Choroid plexus epithelial cell (primary cell): ENCODE results near the gene ATP2C1.

Experiments used
- DNase-seq: peaks from one replicate; pipeline ENCODE4 v3.0.0-alpha.2; 2010; ENCODE audit warnings: low read depth
- H3K4me3 ChIP-seq: 2 replicates; pipeline ENCODE4 v1.5.1; 2011; ENCODE audit warnings: low read depth, mild to moderate bottlenecking, control low read depth, low read length, moderate library complexity
- CTCF ChIP-seq: conservative IDR thresholded peaks from 2 replicates; pipeline ENCODE4 v1.5.1; 2011; ENCODE audit warnings: low read depth, mild to moderate bottlenecking, control low read depth, inconsistent platforms, low read length, moderate library complexity

The ATP2C1 gene

GRCh38 chr3:130948929-130949328 is 55.0 kb downstream of the ATP2C1 start:
- H3K4me3 ChIP-seq: no peak overlapping the region
- no peak for TF ChIP-seq CTCF
- DNase-seq: no peak

DNA sequence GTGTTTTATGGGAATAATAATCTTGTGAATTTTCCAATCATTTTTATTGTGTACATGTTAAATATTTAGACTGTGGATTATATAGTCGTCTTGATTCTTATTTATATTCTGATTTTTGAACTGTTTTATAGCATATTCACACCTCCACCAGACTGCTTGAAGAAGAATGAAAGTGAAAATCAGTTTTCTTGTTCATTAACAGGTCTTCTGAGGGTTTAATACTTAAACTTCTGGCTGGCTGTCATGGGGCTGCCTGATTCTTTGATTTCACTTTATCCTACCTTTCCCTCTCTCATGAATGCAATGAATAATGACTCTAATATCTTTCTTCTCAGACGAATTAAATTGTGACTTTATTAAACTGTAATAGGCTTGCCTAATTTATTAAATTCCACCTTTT is 56.2 kb downstream of the ATP2C1 start:
- no peak overlapping the region for H3K4me3 ChIP-seq
- no peak for DNase-seq
- no peak for TF ChIP-seq CTCF

- peak; percentile 74 for DNase-seq
- no peak for TF ChIP-seq CTCF
- no peak overlapping the region for H3K4me3 ChIP-seq
Measured at GRCh38 chr3:130950641-130951040, 56.8 kb downstream of the ATP2C1 start.

- no peak for DNase-seq
- H3K4me3 ChIP-seq: no peak overlapping the region
- TF ChIP-seq CTCF: no peak
Measured at GRCh38 chr3:130955481-130955880, 61.6 kb downstream of the ATP2C1 start.

DNA sequence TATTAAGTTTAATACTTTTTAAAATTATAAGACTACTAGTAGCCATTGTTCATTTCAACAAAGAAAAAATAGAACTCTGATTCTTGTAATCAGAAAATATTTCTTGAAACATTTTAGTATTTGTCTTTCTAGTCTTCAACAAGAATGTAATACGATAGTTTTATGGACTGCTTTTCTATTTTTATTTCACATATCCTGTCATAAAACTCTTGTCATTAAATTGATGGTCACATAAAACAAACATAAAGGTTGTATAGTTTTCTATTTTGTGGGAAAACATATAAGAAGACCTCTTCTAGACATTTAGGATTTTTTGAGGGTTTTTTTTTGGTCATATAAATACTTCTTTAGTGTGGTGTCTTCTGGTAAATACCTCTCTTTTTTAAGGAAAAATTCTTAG is 62.4 kb downstream of the ATP2C1 start:
- DNase-seq: no peak

GRCh38 chr3:130956721-130957120 is 62.8 kb downstream of the ATP2C1 start:
- no peak overlapping the region for H3K4me3 ChIP-seq
- no peak for TF ChIP-seq CTCF
- DNase-seq: no peak

More for the DNA sequence above, 62.4 kb downstream of the ATP2C1 start:
- no peak for TF ChIP-seq CTCF
- H3K4me3 ChIP-seq: no peak overlapping the region

- no peak overlapping the region for H3K4me3 ChIP-seq
- TF ChIP-seq CTCF: no peak
- peak; percentile 52 for DNase-seq
Measured at GRCh38 chr3:130960139-130960795, 66.4 kb downstream of the ATP2C1 start.
